KOPT-K1 (cell line): ENCODE measurements around the gene ADIRF.
"Not testable (repeated sequence)": the region's sequence is repeated elsewhere in the genome, so short reads cannot be mapped to it uniquely, and the experiment has no call there.

Experiments used
- H3K27ac ChIP-seq: fragments of 200-600 bp; sonication (generic); 2 replicates; pipeline ENCODE4 v1.5.1; 2016; ENCODE audit warnings: antibody characterized with exemption, mild to moderate bottlenecking, low read depth, low read length; ENCODE audit not compliant: poor library complexity, severe bottlenecking
- H3K36me3 ChIP-seq: fragments of 200-600 bp; sonication (generic); 2 replicates; pipeline ENCODE4 v1.5.1; 2017; ENCODE audit warnings: antibody characterized with exemption, mild to moderate bottlenecking, low read length, moderate library complexity; ENCODE audit not compliant: insufficient read depth
- H3K9me3 ChIP-seq: fragments of 200-600 bp; sonication (generic); 2 replicates; pipeline ENCODE4 v1.5.1; 2017; ENCODE audit warnings: antibody characterized with exemption, low read length, mild to moderate bottlenecking; ENCODE audit not compliant: insufficient read depth, poor library complexity, severe bottlenecking

Gene ADIRF

DNA sequence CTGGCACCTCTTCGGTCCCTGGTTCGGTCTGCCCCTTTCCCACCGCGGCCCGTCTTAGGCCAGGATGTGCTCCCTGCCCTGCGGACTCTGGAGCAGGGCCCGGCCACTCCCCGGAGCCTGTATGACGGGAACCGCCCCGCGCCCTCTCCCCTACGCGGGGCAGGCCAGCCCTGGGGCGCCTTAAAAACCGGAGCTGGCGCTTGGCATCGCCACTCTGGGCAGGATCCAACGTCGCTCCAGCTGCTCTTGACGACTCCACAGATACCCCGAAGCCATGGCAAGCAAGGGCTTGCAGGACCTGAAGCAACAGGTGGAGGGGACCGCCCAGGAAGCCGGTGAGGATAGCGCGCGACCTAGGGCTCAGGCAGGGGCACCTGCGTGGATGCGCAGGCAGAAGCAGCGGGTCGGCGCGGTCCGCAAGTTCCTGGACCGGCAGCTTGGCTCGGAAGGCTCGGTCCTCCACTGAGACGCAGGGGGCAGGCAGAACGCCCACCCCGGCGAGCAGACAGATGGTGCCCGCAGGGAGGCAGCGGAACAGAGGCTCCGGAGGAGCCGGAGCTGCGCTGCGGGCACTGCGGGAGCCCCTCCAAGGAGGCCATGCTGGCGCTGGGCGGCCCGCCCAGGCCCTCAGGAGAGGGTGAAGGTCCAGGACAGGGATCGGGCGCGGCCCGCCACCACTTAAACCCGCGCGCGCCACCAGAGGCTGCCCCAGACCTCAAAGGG lies at the start of gene ADIRF:
Gene ADIRF (plus strand): TSS at position 212 of the 723 bp plus-strand sequence. CDS start 63 bp downstream, at position 275.
- H3K27ac ChIP-seq, result no peak within 1 kb of the TSS
- H3K36me3 ChIP-seq, result no peaks in the 10 kb centered on the region
- H3K9me3 ChIP-seq, result no peaks in the 10 kb centered on the region

DNA sequence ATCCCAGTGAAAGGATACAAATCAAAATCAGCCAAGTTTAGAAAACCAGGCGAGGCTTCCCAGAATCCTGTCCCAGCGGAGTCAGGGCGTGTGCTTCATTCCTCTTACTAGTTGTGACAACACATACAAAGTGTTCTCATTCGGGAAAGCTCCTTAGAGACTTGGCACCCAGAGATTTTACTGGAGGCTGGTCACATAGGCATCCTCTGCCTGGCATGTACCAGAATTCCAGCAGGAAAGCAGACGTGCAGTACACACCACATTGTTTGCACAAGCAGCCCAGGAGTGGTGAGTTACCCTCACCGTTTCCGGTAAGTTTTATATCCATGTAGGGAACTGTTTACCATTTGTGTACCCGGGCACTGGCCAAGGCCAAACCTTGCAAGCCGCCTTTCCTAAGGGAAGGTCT lies 45.7 kb upstream of the ADIRF start:
- peaks cover 55% of the 10 kb centered on the region for H3K36me3 ChIP-seq
- no peak overlapping the region for H3K27ac ChIP-seq
- H3K9me3 ChIP-seq, result no peaks in the 10 kb centered on the region

DNA sequence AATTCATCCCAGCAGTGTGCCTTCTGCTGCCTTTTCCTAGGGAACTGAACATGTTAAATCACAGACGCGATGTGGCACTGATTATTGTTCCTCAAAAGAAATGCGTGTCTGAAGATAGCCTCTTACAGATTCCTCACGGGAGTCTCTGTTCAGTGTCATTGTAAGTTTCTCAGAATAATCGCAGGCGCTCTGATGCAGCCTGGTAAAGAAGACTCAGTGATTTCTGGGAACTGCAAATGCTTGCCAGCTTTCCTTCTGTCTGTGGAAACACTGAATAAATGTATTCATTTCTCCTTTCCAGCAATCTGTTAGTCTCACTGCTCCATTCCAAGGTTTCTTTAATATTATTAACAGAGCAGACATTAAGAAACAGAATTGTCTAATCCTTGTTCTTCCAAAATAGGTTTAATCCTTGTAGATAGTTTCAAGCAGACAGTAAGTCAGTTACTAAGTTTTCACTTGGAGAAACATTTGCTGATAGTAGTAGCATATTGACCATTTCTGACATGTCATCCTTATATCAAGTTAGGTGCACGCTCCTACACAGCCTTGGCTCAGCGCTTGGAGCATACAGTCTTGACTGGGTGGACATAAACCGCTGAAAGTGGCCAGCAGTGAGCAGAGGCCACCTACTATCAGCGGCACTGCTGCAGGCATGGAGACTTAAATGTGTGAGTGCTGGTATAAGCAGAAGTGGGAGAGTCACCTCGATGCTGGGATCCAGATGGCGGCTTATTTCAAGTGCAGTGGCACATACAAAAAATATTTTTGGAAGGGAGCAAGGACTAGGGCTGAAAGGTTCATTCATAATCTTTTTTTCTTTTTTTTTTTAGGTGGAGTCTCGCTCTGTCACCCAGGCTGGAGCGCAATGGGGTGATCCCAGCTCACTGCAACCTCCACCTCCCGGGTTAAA lies 38.6 kb upstream of the ADIRF start:
- peaks cover 22% of the 10 kb centered on the region for H3K36me3 ChIP-seq
- H3K27ac ChIP-seq, result no peak overlapping the region
- no peaks in the 10 kb centered on the region for H3K9me3 ChIP-seq

DNA sequence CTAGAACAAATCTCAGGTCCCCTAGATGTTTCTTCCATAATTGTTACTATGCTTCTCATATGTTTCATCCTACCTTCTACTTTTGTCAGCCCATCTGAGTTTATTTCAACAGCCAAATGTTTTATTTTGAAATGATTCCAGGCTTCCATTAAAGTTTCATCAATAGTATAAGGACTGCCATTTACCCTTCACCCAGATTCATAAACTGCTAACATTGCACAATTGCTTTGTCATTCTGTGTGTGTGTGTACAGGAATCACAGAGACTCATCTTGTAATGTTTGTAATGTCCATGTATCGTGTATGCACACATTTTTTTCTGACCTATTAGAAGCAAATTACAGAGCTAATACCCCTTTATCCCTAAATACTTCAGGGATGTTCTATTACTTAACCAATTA lies 36.4 kb upstream of the ADIRF start:
- Histone ChIP-seq H3K36me3 (peaks cover 22% of the 10 kb centered on the region), H3K27ac (no peak overlapping the region), H3K9me3 (no peaks in the 10 kb centered on the region)

DNA sequence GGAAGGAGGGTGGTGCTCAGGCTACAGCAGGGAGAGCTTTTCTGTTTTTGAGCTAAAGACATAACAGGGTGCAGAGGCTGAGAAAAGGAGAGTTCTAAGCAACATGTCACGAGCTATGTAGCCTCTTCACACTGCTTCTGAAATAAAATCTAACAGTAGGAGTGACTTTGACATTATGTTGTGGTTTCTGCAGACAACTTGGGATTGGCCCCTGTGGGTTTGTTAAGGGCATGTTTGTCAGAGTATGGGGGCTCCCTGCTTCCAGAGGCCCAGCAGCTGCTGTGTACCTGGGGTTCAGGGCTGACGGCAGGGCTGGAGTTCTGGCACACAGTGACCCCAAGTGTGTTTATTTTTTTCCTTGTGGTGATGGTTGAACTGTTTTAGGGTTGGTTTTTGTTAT lies 35.6 kb upstream of the ADIRF start:
- Histone ChIP-seq H3K27ac (peak overlapping the region; percentile 13), H3K9me3 (no peaks in the 10 kb centered on the region), H3K36me3 (peaks cover 22% of the 10 kb centered on the region)

DNA sequence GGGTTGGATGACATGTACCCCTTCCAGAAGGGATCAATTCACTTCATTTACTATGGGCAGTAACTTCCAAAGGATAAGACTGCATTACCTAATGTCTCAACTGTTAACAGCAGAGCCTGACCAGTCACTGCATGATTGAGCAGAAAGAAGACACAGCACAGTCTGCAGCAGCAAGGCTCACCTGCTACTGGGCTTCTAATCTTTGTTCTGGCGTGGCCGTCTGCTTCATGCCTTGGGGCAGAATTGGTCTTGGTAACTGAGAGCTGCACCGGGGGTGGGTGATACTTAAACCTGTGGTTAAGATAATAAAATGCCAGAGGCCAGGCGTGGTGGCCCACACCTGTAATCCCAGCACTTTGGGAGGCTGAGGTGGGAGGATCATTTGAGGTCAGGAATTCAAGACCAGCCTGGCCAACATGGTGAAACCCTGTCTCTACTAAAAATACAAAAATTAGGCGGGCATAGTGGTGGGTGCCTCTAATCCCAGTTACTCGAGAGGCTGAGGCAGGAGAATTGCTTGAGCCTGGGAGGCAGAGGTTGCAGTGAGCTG lies 34.0 kb upstream of the ADIRF start:
- peaks cover 11% of the 10 kb centered on the region for H3K36me3 ChIP-seq
- H3K27ac ChIP-seq, H3K9me3 ChIP-seq: not testable (repeated sequence)

DNA sequence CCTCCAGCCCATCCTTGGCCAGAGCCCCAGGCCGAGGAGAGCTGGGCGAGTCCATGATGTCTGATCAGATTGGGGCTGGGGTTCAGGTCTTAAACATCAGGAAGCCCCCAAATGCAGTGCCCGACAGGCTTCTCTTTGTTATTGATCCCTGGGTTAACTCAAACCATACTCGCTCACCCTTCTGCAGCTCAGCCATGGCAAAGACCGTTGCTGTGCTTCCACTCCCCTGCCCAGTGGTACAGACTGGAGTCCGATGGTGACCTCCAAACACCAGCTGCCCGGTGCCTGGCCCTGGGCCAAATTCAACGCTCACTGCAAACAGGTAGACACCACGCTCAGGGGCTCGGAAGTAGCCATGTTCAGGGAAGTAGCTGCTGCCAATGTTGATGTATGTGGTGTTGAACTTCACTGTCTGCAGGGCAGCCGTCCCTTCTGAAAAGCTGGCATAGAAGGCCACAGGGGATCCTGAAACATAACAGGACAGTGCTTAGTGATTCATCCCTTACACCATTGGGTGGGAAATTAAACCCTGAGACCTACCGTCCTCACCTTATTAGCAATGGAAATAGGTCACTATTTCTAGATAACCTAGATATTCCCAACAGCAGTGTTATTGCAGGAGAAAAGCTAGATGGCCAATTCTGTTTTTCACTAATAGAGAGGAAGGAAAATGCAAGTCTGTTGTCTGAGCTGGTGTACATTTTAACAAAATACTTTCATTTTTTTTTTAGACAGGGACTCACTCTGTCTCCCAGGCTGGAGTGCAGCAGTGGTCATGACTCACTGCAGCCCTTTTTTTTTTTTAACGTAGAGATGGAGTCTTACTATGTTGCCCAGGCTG lies 31.4 kb upstream of the ADIRF start:
- H3K36me3 ChIP-seq, result no peaks in the 10 kb centered on the region
- no peak overlapping the region for H3K27ac ChIP-seq
- H3K9me3 ChIP-seq, result no peaks in the 10 kb centered on the region

DNA sequence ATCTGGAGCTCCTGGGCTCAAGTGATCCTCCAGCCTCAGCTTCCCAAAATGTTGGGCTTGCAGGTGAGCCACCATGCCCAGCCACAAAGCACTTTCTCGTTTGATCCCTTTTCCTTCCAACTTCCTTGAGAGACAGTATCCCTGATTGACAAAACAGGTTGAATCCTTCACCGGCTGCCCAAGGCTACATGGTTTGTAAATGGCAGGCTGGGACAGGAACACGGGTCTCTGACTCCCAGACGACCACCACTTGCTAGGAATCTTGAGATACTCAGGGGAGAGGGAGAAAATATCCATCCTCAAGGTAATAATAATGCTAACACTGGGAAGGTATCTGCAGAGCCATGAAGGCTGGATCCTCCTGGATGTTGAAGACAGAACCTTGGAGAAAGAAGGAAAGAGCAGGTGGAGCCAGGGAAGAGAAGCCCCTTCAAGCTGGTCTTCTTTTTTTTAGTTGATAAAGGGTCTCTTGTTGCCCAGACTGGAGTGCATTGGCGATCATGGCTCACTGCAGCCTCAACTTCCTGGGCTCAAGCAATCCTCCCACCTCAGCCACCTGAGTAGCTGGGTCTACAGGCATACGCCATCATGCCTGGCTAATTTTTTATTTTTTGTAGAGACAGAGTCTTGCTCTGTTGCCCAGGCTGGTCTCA lies 30.7 kb upstream of the ADIRF start:
- no peaks in the 10 kb centered on the region for H3K36me3 ChIP-seq
- H3K27ac ChIP-seq, result no peak overlapping the region
- H3K9me3 ChIP-seq, result no peaks in the 10 kb centered on the region

DNA sequence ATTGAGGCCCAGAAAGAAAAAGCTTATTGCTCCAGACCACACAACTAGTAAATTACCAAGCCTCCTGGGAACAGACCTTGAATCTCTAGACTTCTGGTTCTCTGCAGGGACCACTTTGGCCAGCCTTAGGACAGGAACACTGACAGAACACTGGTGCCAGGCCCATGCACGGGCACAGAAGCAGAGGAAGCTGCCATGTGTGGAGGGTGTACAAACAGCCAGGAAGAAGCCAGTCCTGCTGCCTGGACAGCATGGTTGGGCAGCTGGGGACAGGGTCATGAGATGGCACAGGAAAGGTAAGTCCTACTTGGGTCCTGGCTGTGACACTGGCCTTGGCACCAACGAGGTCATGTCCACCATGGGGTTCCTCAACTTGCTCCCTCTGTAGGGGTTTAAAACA lies 30.0 kb upstream of the ADIRF start:
- Histone ChIP-seq H3K36me3 (no peaks in the 10 kb centered on the region), H3K27ac (no peak overlapping the region), H3K9me3 (no peaks in the 10 kb centered on the region)

DNA sequence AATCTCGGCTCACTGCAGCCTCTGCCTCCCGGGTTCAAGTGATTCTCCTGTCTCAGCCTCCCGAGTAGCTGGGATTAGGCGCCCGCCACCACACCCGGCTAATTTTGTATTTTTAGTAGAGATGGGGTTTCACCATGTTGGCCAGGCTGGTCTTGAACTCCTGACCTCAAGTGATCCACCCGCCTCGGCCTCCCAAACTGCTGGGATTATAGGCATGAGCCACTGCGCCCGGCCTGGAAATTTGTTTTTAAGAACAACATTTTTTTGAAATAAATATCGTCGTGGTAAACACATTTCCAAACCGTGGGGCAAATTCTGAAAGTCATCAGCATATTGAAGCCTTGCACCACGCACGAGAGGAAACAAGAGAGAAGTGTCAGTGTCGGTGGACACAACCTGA lies 28.2 kb upstream of the ADIRF start:
- H3K36me3 ChIP-seq, H3K27ac ChIP-seq, H3K9me3 ChIP-seq: not testable (repeated sequence)

DNA sequence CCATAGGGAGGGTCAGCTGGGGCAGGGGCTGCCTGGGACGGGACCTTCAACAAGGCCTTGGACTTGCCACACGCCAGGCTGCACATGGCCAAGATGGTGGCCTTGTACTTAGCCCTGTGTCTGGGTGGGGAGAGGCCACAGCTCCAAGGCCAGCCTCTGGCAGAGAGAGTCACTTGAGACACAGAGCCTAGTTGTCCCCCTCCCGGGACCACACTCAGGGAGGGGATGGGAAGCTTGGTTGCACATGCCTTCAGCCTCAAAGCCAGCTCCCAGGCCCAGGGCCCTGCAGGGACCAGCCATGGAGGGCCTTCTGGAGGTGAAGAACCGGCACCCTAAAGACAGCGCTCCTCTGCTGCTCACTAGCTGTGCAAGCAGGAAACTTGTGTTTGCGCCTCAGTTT lies 27.6 kb upstream of the ADIRF start:
- H3K9me3 ChIP-seq, result no peaks in the 10 kb centered on the region
- no peaks in the 10 kb centered on the region for H3K36me3 ChIP-seq
- no peak overlapping the region for H3K27ac ChIP-seq

DNA sequence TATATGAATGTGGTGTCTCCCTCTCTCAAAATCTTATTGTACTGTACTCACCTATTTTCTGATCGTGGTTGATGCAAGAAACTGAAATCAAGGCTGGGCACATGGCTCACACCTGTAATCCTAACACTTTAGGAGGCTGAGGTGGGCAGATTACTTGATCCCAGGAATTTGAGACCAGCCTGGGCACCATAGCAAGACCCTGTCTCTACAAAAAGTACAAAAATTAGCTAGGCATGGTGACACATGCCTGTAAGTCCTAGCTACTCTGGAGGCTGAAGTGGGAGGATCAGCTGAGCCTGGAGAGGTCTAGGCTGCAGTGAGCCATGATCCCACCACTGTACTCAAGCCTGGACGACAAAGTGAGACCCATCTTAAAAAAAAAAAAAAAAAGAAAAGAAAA lies 26.9 kb upstream of the ADIRF start:
- Histone ChIP-seq H3K36me3 (no peaks in the 10 kb centered on the region), H3K9me3 (no peaks in the 10 kb centered on the region), H3K27ac (no peak overlapping the region)

DNA sequence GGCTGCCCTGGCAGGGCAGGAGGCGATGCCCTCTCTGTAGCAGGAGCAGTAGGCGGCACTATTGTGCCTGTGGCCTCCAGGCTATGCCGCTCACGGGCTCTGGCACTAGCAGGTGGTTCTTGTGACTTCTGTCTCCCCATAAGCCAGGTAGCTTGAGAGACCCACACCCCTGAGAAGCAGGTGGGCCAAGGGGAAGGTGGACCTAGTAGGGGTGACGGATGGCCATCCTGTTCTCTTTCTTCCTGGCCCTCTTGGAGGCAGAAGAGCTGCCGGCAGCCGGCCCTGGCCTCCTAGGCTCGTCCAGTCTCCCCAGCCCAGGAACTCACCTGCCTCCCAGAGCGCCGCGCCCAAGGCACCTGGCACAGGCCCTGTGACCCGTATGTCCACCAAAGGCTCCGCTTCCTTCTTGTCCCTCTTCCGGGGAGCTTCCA lies 26.3 kb upstream of the ADIRF start:
- no peaks in the 10 kb centered on the region for H3K9me3 ChIP-seq
- no peaks in the 10 kb centered on the region for H3K36me3 ChIP-seq
- H3K27ac ChIP-seq, result no peak overlapping the region
